Measurements from ENCODE around the gene SOHLH1. TPM values are rescaled to one million over a fixed set of nuclear protein-coding genes. Genes with fewer than 3 reads are reported as not detected.
"Not testable (repeated sequence)": the region's sequence is repeated elsewhere in the genome, so short reads cannot be mapped to it uniquely, and the experiment has no call there.

Gene SOHLH1
- total RNA-seq, 1 donor from 2014 or later: not detected

- no peak for DNase-seq
- no peak for ATAC-seq
- peaks cover 26% of the 10 kb centered on the region for H3K27me3 ChIP-seq (ENCODE audit: low read depth)
- no peak for TF ChIP-seq CTCF (IDR thresholded peaks at IDR 0.05)
- H3K9me3 ChIP-seq: no peaks in the 10 kb centered on the region
- H3K36me3 ChIP-seq: no peaks in the 10 kb centered on the region
- no peak overlapping the region for H3K4me3 ChIP-seq
- H3K27ac ChIP-seq: no peak overlapping the region
- intact Hi-C loops (cut with DNase I): no loop called here
- H3K4me1 ChIP-seq: no peaks in the 10 kb centered on the region
Observed at GRCh38 chr9:135669616-135670285, 29.5 kb downstream of the SOHLH1 start.

DNA sequence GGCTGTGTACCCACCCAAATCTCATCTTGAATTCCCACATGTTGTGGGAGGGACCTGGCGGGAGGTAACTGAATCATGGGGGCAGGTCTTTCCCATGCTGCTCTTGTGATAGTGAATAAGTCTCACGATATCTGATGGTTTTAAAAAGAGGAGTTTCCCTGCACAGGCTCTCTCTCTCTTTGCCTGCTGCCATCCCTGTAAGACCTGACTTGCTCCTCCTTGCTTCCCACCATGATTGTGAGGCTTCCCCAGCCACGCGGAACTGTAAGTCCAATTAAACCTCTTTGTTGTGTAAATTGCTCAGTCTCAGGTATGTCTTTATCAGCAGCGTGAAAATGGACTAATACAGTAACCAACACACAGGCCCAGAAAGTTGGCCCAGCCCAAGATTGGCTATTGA lies 30.3 kb downstream of the SOHLH1 start:
- H3K9me3 ChIP-seq; intact Hi-C loops (cut with DNase I); ATAC-seq; H3K27ac ChIP-seq; H3K4me3 ChIP-seq; H3K36me3 ChIP-seq; DNase-seq; H3K4me1 ChIP-seq: not testable (repeated sequence)
- peaks cover 30% of the 10 kb centered on the region for H3K27me3 ChIP-seq (ENCODE audit: low read depth)

DNA sequence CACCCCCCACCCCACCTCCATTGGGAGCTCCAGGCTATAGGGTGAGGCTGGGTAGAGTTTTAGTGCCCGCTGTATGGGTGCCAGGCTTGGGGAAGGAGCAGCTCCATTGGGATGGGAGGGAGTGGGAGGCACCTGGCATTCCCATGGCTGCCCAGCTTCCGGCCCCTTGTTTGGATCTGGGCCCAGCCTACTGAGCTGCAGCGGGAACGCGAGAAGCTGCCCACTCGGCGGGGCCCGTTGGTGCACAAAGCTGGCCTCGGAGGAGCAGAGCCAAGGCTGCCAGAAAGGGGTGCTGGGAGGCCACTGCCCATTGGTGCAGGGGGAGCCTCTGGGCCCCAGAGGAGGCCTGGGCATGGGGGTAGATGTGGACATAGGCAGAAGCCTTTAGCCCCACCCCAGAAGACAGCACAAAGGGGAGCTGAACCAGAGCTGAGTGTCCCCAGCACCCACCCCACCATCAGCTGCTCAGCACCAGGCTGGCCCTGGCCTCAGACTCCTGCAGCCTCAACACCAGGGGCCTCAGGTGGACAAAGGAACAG lies 31.7 kb downstream of the SOHLH1 start:
- no peaks in the 10 kb centered on the region for H3K36me3 ChIP-seq
- ATAC-seq (no peak), DNase-seq (no peak)
- H3K4me3 ChIP-seq: no peak overlapping the region
- no peaks in the 10 kb centered on the region for H3K4me1 ChIP-seq
- TF ChIP-seq CTCF (IDR thresholded peaks at IDR 0.05): no peak
- H3K9me3 ChIP-seq: no peaks in the 10 kb centered on the region
- no peak overlapping the region for H3K27ac ChIP-seq
- H3K27me3 ChIP-seq (ENCODE audit: low read depth): peaks cover 30% of the 10 kb centered on the region
- intact Hi-C loops (cut with DNase I): no loop called here

DNA sequence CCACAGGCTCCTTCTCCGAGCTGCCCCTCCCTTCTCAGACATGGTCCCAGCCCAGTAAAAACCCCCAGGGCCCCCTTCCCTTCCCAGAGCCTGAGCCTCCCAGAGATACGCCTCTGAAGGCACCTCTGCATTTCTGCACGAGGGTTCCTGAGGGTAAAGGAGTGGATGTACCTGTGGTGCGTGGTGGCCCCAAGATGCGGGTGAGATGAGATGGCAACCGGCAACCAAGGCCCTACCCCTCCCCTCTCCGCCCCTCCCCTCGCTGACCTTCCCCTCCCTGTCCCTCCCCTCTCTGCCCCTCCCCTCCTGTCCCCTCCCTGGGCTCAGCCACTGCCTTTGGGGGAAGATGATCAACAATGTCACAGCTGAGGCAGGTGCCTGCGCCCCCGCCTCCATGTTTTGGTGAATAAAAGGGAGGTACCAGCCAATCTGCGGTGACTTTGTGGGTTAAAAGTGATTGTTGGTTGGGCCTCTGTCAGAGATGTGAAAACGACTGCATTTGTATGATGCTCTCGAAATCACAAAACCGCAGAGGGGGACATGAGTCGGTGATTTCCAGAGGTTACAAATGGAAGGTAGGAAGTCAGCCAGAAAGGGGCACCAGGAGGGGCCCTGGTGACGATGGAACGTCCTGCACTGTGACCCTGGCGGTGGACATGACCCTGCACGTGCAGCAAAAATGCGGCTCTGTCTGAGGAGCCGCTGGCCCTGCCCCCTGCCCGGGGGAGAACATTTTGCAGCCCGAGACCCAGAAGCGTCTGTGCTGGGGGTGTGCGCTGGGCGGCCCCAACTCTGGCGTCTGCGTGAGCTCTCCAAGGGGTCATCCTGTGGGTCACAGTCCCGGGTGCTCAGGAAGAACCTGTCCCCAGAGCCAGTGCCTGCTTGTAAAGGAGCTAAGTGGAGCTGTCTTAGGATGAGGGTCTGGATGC lies 32.5 kb downstream of the SOHLH1 start:
- Histone ChIP-seq H3K27ac (no peak overlapping the region), H3K36me3 (no peaks in the 10 kb centered on the region), H3K4me1 (no peaks in the 10 kb centered on the region), H3K4me3 (no peak overlapping the region), H3K27me3 (ENCODE audit: low read depth) (peaks cover 30% of the 10 kb centered on the region), H3K9me3 (no peaks in the 10 kb centered on the region)
- ATAC-seq: no peak
- no peak for DNase-seq
- TF ChIP-seq CTCF (IDR thresholded peaks at IDR 0.05): no peak
- intact Hi-C loops (cut with DNase I): no loop called here

GRCh38 chr9:135665795-135666189 lies 33.5 kb downstream of the SOHLH1 start:
- intact Hi-C loops (cut with DNase I): no loop called here

More at GRCh38 chr9:135665795-135666189, 33.5 kb downstream of the SOHLH1 start:
- Histone ChIP-seq H3K27ac (no peak overlapping the region), H3K36me3 (no peaks in the 10 kb centered on the region), H3K4me1 (no peaks in the 10 kb centered on the region), H3K27me3 (ENCODE audit: low read depth) (peaks cover 20% of the 10 kb centered on the region), H3K9me3 (no peaks in the 10 kb centered on the region), H3K4me3 (no peak overlapping the region)
- ATAC-seq (no peak), DNase-seq (no peak)
- no peak for TF ChIP-seq CTCF (IDR thresholded peaks at IDR 0.05)

All from lower lobe of right lung (tissue), 2 donors.